ENCODE measurements around the gene ATF7.

ATF7 gene

DNA sequence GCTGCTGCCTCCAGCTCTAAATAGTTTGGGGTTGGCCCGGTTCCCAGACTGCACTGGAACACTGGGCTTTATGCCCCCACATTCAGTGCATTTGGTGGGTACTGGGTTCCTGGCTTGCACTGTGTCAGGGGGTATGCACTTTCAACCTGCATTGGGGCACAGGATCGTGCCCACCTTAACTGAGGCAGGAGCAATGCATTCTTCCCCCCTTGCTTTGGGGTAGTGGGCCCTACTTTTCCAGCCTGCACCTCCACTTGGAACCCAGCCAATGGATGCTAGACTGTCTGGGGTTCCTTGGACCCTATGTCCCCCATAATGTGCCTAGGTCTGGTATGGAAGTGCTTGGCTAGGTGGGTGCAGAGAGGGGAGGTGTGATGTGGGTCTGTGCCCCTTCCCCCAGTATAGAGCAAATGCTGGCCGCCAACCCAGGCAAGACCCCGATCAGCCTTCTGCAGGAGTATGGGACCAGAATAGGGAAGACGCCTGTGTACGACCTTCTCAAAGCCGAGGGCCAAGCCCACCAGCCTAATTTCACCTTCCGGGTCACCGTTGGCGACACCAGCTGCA is 124.5 kb downstream of the ATF7 start:
- no peak for DNase-seq (ENCODE audit: low read depth in 3 of 3)

DNA sequence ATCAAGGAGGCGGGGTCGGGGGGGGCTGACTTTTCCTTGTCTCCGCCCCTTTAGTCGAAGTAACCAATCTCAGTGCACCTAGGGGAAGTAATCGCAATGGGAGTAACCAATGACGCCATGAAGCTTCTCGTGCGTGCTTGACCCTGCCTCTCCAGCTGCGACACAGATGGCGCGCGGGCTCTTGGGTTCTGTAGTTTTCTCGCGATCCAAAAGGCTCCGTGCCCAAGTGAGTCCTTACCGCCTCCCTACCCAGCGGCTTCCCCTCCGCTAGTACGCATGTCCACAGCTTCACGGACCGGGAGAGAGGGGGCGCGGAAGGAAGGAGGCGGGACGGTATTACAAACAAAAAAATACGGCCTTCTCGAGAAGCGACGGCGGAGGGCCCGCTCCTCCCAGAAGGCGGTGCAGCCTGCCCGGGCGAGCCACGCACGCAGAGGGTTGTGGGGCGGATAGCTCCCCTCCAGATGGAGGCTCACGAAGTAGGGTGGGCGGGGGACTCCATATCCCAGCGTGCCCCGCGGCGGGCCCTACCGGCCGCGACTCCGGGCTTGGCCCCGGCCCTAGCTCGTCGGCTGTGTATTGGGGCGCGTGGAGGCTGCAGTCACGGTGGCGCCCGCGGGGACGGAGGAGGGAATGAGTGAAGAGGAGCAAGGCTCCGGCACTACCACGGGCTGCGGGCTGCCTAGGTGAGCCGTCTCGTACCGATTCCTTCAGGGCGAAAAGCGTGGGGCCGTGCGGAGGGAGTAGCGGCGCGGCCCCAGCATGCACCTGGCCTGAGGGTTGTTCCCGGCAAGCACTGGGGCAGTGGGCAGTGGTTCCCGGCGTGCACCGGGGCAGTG is 125.2 kb downstream of the ATF7 start, which contains the start of gene TARBP2:
TARBP2 (plus strand) TSS at position 508 of the 839 bp plus-strand sequence; CDS start at position 634, 126 bp downstream.
- peak; percentile 89 to 97 (median 96) for DNase-seq (ENCODE audit: low read depth in 3 of 3)

- no peak for DNase-seq (ENCODE audit: low read depth in 3 of 3)
Observed at GRCh38 chr12:53500142-53500775, 125.9 kb downstream of the ATF7 start.

- peak; percentile 22 to 57 (median 26) for DNase-seq (ENCODE audit: low read depth in 3 of 3)
Observed at GRCh38 chr12:53499266-53500141, 126.7 kb downstream of the ATF7 start, which contains the start of gene MAP3K12. TSS of gene MAP3K12 (minus strand) at chr12:53499458. CDS start at chr12:53487391, 12,067 bp downstream.

- DNase-seq (ENCODE audit: low read depth in 3 of 3): no peak
Observed at GRCh38 chr12:53498235-53498630, 127.9 kb downstream of the ATF7 start.

GRCh38 chr12:53497461-53497860 is 128.7 kb downstream of the ATF7 start:
- DNase-seq (ENCODE audit: low read depth in 3 of 3): no peak

GRCh38 chr12:53496752-53497032 is 129.5 kb downstream of the ATF7 start:
- no peak for DNase-seq (ENCODE audit: low read depth in 3 of 3)

DNA sequence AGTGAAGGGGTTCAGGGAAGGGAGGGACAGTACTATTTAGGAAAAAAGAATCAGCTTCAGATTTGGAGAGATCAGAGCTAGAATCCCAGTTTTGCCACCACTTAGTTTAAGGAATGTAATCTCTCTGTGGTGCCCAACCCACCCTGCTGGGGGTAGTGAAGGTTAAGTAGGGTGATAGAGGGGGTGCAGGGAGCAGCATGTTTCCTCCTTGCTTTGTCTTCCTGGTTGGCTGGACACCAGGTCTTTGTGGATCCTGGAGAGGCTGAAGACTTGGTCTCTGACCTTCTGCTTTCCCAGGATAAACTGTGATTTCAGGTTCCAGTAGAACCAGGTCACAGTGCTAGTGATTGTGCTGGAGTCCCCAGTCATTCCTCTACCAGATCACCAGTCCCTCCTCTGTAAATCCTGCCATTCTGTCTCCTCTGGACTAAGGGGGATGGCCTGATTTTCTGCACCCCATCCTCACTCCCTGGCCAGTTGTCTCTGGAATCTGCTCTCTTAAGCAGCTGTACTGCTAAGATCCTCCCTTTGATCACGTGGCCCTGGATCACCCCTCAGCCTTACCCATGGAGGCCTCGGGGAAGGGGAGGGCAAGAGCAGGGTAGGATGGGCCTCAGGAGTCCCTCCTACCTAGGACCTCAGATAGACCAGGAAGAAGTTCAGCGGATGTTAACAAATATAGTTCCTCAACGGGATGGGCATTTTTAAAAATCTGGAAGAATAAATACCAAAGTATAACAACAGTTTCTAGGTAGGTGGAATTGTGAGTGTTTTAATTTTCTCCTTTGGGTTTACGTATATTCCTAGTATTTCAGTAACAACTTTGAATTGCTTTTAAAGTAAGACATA is 130.1 kb downstream of the ATF7 start:
- DNase-seq (ENCODE audit: low read depth in 3 of 3): no peak

- DNase-seq (ENCODE audit: low read depth in 3 of 3): no peak
Observed at GRCh38 chr12:53493610-53494391, 132.4 kb downstream of the ATF7 start.

GRCh38 chr12:53492830-53493609 is 133.2 kb downstream of the ATF7 start:
- DNase-seq (ENCODE audit: low read depth in 3 of 3): peak; percentile 68 to 84 (median 78)

DNA sequence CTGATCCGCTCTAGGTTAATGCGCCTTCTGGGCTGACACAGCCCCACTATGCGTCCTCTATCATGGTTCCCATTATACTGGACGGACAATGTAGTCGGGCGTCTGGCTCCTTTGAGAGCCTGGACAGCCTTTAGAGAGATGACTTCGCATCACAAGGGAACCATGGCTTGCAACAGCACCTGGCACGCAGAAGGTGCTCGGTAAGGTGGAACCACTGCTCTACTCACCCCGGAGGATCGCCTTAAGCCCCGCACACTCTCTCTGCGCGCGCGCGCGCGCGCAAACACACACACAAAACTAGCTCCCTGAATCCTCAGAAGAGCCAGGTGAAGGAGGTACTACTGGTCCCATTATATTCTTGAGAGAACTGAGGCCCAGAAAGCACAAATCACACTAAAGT is 134.0 kb downstream of the ATF7 start:
- no peak for DNase-seq (ENCODE audit: low read depth in 3 of 3)

DNA sequence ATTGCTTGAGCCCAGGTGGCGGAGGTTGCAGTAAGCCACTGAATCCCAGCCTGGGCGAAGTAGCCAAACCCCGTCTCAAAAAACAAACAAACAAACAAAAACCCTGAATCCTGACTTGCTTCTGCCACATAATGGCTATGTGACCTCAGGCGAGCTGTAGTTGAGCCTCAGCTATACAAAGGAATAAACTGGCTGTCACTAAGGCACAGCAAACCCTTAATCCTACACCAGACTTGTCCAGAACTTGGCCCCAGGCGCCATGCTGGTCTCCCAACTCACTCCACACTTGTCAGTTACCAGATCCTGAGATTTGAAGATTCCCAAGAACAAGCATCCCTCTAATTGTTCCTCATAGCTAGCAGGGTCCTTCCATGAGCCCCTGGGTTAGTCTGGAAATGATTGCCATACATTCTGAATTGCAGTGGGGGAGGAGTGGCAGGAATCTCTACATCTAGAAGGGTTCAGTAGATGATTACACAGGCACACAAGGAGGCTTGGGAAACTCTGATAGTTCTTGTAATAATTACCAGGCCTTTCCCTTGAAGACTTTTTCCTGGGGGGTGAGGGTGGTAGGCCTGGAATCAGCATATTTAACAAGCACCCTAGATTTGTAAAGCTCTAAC is 136.8 kb downstream of the ATF7 start:
- DNase-seq (ENCODE audit: low read depth in 3 of 3): no peak

DNA sequence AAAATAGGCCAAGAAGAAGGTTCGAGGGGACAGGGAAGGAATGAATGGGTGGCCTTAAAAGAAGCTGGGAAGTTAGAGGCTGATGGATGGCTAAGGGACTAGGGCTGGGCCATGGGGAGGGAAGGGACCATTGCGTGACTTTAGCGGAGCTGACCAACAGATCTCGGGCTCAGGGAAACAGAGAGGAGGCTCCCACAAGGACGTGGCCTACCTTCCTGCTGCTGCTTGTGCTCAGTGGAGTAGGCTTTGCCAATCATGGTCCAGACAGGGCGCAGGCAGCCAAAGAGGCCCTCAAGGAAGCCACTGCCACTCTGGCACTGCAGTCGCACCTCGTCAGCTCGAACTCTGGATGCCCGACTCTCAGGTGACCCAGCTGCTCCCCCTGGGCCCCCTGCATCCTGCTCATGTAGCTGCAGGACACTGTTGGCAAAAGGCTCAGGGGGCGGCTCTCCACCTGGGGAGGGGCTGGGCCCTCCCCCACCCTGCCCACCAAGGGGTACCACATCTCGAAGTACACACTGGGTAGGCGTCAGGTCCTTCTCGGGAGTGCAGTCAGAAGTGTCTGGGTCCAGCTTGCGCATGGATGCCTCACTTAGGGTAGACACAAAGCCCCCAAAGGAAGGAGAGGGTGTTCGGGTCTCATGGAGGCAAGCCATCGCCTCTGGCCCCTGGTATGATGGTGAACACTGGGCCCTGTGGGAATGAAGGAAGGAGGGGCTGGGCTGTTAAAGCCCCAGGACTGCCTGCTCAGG is 139.3 kb downstream of the ATF7 start:
- no peak for DNase-seq (ENCODE audit: low read depth in 3 of 3)

- no peak for DNase-seq (ENCODE audit: low read depth in 3 of 3)
Observed at GRCh38 chr12:53485955-53486735, 140.0 kb downstream of the ATF7 start.

GRCh38 chr12:53484686-53485575 is 141.3 kb downstream of the ATF7 start:
- DNase-seq (ENCODE audit: low read depth in 3 of 3): no peak

GRCh38 chr12:53483979-53484377 is 142.2 kb downstream of the ATF7 start:
- DNase-seq (ENCODE audit: low read depth in 3 of 3): no peak

Data from stimulated activated CD4-positive, alpha-beta T cell treated with anti-CD3 and anti-CD28 coated beads, TNF-alpha, amount 100 ng/mL, for 48 hours (primary cell).